K562 (cell line): Measurements from ENCODE around the gene SHC1. TPM values are rescaled to one million over a fixed set of nuclear protein-coding genes. Genes with fewer than 3 reads are reported as not detected.

ENCODE experiments used
- ASH1L ChIP-seq: fragments of 450-650 bp; IDR thresholded peaks from 2 replicates; pipeline ENCODE4 v1.6.1; 2018; ENCODE audit warnings: borderline replicate concordance, mild to moderate bottlenecking, low read depth; ENCODE audit not compliant: partially characterized antibody
- DLX4 ChIP-seq: fragments of 250-450 bp; sonication (Bioruptor Pico); IDR thresholded peaks from 2 replicates; pipeline ENCODE4 v1.6.1; 2021; ENCODE audit warnings: mild to moderate bottlenecking
- GABPA ChIP-seq: fragments of 200-800 bp; sonication (Bioruptor generic); conservative IDR thresholded peaks from 2 replicates; pipeline ENCODE4 v1.6.1; 2016; ENCODE audit warnings: low read depth, missing genetic modification characterization, missing compliant biosample characterization
- GTF2A2 ChIP-seq: IDR thresholded peaks from 2 replicates; pipeline ENCODE4 v1.6.1; 2016; ENCODE audit warnings: mild to moderate bottlenecking, missing genetic modification characterization, missing compliant biosample characterization
- HEY1 ChIP-seq: fragments of 250-450 bp; sonication (Bioruptor Pico); IDR thresholded peaks from 2 replicates; pipeline ENCODE4 v1.5.0; 2020; ENCODE audit warnings: mild to moderate bottlenecking, moderate library complexity, borderline replicate concordance
- MAFK ChIP-seq: IDR thresholded peaks from 2 replicates; pipeline ENCODE4 v1.6.1; 2011; ENCODE audit warnings: low read length, improper control_type of control experiment
- MAX ChIP-seq: sonication (generic); formaldehyde crosslinking; IDR thresholded peaks from 2 replicates; pipeline ENCODE4 v1.9.0; 2022; ENCODE audit warnings: mild to moderate bottlenecking, missing genetic modification reagents
- MLLT1 ChIP-seq, 2 experiments: fragments of 450-650 bp; IDR thresholded peaks; 2 replicates each; pipeline ENCODE4 v1.6.1; 2016
- NCOR1 ChIP-seq: fragments of 450-650 bp; IDR thresholded peaks from 2 replicates; pipeline ENCODE4 v1.6.1; 2016; ENCODE audit warnings: mild to moderate bottlenecking, moderate library complexity
- NR2F6 ChIP-seq: fragments of 450-650 bp; formaldehyde crosslinking; IDR thresholded peaks from 2 replicates; pipeline ENCODE4 v1.4.0; 2020; ENCODE audit warnings: mild to moderate bottlenecking
- PATZ1 ChIP-seq: fragments of 250-450 bp; sonication (Bioruptor Pico); IDR thresholded peaks from 2 replicates; pipeline ENCODE4 v1.5.0; 2020; ENCODE audit warnings: mild to moderate bottlenecking, borderline replicate concordance
- SAFB ChIP-seq: fragments of 200-400 bp; formaldehyde crosslinking; IDR thresholded peaks from 2 replicates; pipeline ENCODE4 v1.6.1; 2017; ENCODE audit warnings: low read depth, low read length, borderline replicate concordance
- SPI1 ChIP-seq: IDR thresholded peaks from 2 replicates; pipeline ENCODE4 v1.6.1; 2011; ENCODE audit warnings: low read depth, low read length, control low read depth, borderline replicate concordance
- THRA ChIP-seq: fragments of 450-650 bp; IDR thresholded peaks from 2 replicates; pipeline ENCODE4 v1.6.1; 2017; ENCODE audit warnings: mild to moderate bottlenecking, moderate library complexity
- ZC3H4 ChIP-seq: sonication (generic); formaldehyde crosslinking; IDR thresholded peaks from 2 replicates; pipeline ENCODE4 v1.9.0; 2021; ENCODE audit warnings: missing genetic modification reagents, borderline replicate concordance
- ZFP30 ChIP-seq: fragments of 250-450 bp; sonication (Bioruptor Pico); IDR thresholded peaks from 2 replicates; pipeline ENCODE4 v1.8.0; 2022; ENCODE audit warnings: moderate library complexity, mild to moderate bottlenecking, inconsistent platforms, borderline replicate concordance
- ZNF146 ChIP-seq: IDR thresholded peaks from one replicate; pipeline ENCODE4 v1.6.1; 2018; ENCODE audit warnings: missing compliant biosample characterization; ENCODE audit not compliant: unreplicated experiment
- ZNF274 ChIP-seq: IDR thresholded peaks from 2 replicates; pipeline ENCODE4 v1.6.1; 2011; ENCODE audit warnings: low read depth, mild to moderate bottlenecking, low read length, moderate library complexity, borderline replicate concordance
- ZNF395 ChIP-seq: fragments of 200-800 bp; sonication (Bioruptor generic); IDR thresholded peaks from 2 replicates; pipeline ENCODE4 v1.6.1; 2017; ENCODE audit warnings: missing genetic modification characterization, missing compliant biosample characterization
- ZNF75A ChIP-seq: fragments of 450-650 bp; formaldehyde crosslinking; IDR thresholded peaks from 2 replicates; pipeline ENCODE4 v1.4.0; 2020; ENCODE audit warnings: mild to moderate bottlenecking
- ZNF79 ChIP-seq: fragments of 250-450 bp; sonication (Bioruptor Pico); IDR thresholded peaks from 2 replicates; pipeline ENCODE4 v1.4.0; 2020; ENCODE audit warnings: low read depth, mild to moderate bottlenecking, moderate library complexity
- ZZZ3 ChIP-seq: fragments of 450-650 bp; IDR thresholded peaks from 2 replicates; pipeline ENCODE4 v1.6.1; 2016; ENCODE audit warnings: antibody characterized with exemption, mild to moderate bottlenecking, moderate library complexity
- polyA plus RNA-seq, 8 experiments: library from polyadenylated mRNA; depleted of rRNA in 4 of 8; stranded (reverse) in 5 of 8; unstranded in 3 of 8; fragments of >200 nt; fragmentation: Nextera tagmentation in 2 of 8; fragmentation: Illumina TruSeq in 1 of 8; extraction: Ambion mirVana in 2 of 8; extraction: Trizol in 1 of 8; gene quantifications; 2 replicates each; pipeline versions ENCODE4 v1.2.1 to v1.2.3, GENCODE V29; 2011 to 2014; ENCODE audit warnings: inconsistent platforms in 1 of 8, missing spikeins in 1 of 8
- total RNA-seq, 7 experiments: library from RNA; depleted of rRNA in 6 of 7; stranded (reverse); fragments of >200 nt in 6 of 7; fragmentation: Illumina TruSeq in 2 of 7; extraction: Trizol in 2 of 7; gene quantifications; 2 replicates each; pipeline versions ENCODE4 v1.2.1 to v1.2.3, GENCODE V29; 2011 to 2021; ENCODE audit warnings: low replicate concordance in 1 of 7

SHC1 gene
- total and polyA plus RNA-seq, 9 of the 15 experiments (the other 6 are each of a cell fraction or from before 2014, with no cell fraction given), result 4.1 to 113 (median 51.9) TPM

GRCh38 chr1:154955039-154955717 lies 15.4 kb downstream of the SHC1 start (continued):
- no peak for TF ChIP-seq DLX4 (CRISPR knock-in tag)
- no peak for TF ChIP-seq ZNF395 (CRISPR knock-in tag)
- no peak for TF ChIP-seq NCOR1
- no peak for TF ChIP-seq GTF2A2 (tag)
- peak; percentile 63 for TF ChIP-seq GABPA (tag)
- TF ChIP-seq MAFK, result no peak
- no peak for TF ChIP-seq ZNF79 (CRISPR knock-in tag)
- no peak for TF ChIP-seq MLLT1 (IDR thresholded peaks at IDR 0.05)
- TF ChIP-seq ZC3H4, result no peak
- TF ChIP-seq HEY1 (CRISPR knock-in tag), result no peak
- TF ChIP-seq ZNF274, result no peak
- TF ChIP-seq NR2F6 (CRISPR knock-in tag), result no peak
- peak; percentile 87; the same call in 1 of the 2 replicates for TF ChIP-seq SPI1
- TF ChIP-seq SAFB, result no peak
- TF ChIP-seq PATZ1 (CRISPR knock-in tag), result no peak
- no peak for TF ChIP-seq ZFP30
- TF ChIP-seq ZZZ3, result no peak
- TF ChIP-seq ASH1L, result no peak
- no peak for TF ChIP-seq THRA
- no peak for TF ChIP-seq ZNF75A
- TF ChIP-seq ZNF146 (CRISPR knock-in tag), result no peak
- peak; percentile 12; the same call in 1 of the 2 replicates for TF ChIP-seq MAX (CRISPR knock-in tag)
